GM18498 (cell line): ENCODE results near the gene TFB2M.
"Not testable (repeated sequence)": the region's sequence is repeated elsewhere in the genome, so short reads cannot be mapped to it uniquely, and the experiment has no call there.

ENCODE experiments used
- ATAC-seq: cut with Tn5 transposase; IDR thresholded peaks from one replicate; pipeline ENCODE4 v1.9.1; 2021; ENCODE audit warnings: mild to moderate bottlenecking, moderate library complexity; ENCODE audit not compliant: unreplicated experiment

Gene TFB2M

GRCh38 chr1:246583056-246583440, 17.0 kb upstream of the TFB2M start:
- ATAC-seq = no peak

DNA sequence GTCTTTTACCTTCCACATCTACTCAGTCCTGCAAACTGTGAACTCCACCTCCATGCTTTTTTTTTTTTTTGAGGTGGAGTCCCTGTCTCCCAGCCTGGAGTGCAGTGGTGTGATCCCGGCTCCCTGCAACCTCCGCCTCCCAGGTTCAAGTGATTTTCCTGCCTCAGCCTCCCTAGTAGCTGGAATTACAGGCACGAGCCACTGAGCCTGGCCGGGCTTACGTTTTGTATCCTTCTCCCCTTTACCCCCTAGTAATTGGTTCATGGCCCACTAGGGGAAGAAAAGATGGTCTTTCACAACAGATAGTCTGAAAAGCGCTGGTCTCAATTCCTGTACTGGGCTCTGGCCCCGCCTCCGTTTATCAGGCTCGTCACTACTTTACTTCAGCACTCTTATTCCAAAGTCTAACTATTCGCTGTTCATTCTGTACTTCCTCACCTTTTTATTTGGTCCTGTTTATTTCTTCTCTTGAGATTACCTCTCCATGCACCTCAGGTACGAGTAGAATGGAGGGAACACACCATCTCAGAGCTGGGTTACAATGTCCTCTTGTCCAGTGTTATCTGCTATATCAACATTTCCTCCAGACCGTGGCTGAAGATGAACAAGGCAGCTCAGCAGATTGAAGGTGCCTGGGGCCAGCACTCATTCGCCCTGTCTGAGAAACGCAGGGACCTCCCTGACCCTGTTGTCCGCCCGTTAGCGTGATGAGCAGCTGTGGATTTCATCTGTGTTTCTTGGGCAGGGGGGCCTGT, 16.4 kb upstream of the TFB2M start:
- no peak for ATAC-seq

- ATAC-seq = no peak
Measured at GRCh38 chr1:246580497-246581370, 14.7 kb upstream of the TFB2M start.

DNA sequence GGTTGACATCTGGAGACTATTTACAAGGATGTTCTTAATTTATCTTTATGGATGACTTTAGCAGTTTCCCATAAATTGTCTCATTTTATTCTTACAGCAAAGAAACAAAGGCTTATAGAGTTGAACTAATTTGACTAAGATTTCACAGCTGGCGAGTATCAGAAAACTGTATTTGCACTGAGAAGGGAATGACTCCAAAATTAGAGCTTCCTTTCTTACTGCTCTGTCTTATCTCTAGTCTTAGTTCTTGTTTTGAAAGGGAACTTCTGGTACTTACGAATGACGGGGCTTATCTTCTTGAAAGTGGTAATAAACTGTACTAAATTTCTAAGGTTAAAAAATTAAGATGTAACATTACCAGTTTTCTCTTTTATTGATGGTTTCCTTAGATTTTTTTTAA, 13.8 kb upstream of the TFB2M start:
- peak; percentile 72 for ATAC-seq

DNA sequence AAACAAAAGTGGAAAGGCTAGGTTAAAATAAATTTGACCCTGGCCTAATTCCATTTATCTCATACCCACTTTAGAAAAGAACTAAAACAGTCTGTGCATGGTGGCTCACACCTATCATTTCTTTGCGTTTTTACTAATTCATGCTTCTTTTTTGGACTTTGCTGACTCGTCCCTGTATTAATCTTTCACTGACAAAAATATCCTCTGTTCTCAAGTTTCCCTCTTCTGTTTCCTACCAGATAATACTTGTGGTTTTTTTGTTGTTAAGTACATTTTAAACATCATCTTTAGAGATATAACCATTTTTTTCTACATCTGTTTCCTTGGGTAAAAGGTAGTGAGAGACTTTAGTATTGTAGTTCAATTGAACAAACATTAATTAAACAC, 11.7 kb upstream of the TFB2M start:
- ATAC-seq = no peak

GRCh38 chr1:246577082-246577719, 11.1 kb upstream of the TFB2M start:
- ATAC-seq = no peak

DNA sequence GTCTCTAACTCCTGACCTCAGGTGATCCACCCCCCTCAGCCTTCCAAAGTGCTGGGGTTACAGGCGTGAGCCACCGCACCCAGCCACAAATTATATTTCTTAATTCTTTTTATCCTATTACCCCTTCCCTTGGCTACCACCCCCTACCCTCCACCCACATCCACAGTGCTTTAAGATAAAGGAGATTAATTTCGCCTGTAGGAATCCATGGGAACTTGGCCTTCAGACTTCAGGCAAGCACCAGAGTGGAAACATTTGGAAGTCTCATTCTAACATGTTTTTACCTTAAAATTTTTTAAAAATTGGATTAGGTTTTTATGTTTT, 10.6 kb upstream of the TFB2M start:
- ATAC-seq = no peak

GRCh38 chr1:246573491-246573890, 7.4 kb upstream of the TFB2M start:
- ATAC-seq = no peak

- no peak for ATAC-seq
Measured at GRCh38 chr1:246572785-246573184, 6.7 kb upstream of the TFB2M start.

- ATAC-seq = no peak
Measured at GRCh38 chr1:246571953-246572352, 5.9 kb upstream of the TFB2M start.

GRCh38 chr1:246571309-246571708, 5.2 kb upstream of the TFB2M start:
- ATAC-seq = not testable (repeated sequence)

DNA sequence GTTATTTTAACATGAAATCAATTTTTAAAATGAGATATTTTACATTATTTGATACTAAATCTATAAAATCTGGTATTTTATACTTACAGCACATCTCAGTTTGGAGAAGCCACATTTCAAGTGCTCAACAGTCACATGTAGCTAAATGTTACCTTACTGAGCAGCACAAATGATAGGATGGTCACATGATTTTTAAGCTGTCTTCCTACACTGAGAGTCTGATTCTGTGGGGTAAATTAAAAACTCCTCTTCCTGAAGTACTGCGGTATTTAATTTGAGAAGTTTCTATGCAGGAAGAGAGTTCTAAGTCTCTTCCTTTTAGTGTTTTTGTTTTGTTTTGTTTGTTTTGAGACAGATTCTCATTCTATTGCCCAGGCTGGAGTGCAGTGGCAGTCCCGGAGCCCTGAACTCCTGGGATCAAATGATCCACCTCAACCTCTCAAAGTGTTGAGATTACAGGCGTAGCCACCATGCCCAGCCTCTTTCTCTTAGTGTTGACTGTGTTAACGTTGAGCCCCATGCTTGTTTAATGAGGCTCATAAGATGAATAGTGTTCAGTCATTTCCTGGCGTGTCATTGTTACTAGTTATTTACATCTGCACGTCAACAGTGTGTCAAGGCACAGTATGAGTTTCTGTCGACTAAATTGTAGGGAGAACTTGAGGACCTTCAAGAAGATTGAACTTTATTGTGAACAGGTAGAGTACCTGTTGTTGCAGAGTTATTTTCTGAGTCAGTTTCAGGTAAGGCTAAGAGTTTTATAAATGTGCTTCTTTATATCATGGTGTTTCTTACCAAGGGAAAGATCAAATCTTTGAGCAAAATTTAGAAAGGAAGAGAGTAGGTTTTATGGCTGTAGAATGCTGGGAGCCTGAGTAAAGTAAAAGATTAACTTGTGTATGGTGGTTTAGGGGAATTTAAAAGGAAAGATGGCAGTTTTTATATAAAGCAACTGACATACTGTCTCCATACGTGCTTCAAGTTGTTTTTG, 3.5 kb upstream of the TFB2M start:
- ATAC-seq = no peak

DNA sequence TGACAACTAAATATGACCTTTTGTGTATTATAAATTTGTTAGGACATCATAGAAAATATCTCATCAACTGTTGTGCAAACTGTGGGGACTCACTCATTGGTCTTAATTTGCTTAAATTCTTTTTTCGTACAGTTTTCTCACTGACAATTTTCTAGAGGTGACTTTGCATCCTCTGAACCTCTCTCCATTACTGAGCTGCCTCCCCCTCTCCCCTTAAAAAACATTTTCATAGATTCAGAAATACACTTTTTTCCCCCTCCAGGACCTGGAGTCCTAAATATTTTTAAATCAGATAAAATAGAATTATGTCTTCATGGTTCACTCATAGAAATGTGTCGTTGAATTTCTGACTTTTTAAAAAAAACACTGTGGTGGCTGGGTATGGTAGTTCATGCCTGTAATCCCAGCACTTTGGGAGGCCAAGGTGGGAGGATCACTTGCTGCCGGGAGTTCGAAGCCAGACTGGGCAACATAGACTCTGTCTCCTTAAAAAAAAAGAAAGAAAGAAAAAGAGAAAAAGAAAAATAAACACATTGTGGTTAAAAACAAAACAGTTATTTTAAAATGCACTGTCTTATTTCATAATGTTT, 1.7 kb upstream of the TFB2M start:
- no peak for ATAC-seq

DNA sequence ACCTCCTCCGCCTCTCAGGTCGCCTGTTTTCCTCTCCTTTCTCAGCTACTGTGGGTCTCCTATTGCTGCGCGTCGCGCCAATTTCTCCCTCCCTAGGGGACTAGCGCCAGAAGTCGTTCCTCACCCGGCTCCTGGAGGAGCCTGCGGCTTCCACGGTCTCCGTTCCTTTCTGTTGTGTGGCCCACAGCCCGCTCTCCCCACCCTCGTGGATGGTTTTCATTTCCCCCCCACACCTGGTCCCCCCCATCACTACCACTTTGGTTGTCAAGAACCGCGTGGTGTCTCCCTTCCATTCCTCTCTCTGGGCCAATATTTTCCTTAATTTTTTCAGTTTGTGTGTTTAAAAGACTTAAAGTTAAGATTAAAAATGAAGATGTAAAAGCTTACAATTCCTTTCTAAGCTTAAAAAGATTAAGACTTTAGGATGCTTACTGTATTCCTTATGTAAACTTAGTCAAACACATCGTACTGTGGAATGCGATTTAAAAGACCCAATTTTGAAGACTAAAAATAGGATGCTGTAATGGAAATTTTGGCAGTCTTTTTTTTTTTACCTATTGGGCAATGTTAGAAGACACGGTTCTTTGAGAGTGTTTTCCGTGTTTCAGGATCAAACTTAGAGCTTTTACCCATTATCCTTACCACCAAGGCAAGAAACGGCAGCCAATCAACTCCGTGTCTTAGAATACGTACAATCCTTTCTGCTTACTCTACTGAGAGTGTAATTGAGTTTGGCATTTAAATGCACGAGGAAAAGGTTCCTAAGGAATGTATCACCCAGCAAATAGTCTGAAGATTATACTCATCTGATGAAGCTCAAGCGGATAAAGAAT, 968 bp upstream of the TFB2M start:
- ATAC-seq = peak; percentile 30

DNA sequence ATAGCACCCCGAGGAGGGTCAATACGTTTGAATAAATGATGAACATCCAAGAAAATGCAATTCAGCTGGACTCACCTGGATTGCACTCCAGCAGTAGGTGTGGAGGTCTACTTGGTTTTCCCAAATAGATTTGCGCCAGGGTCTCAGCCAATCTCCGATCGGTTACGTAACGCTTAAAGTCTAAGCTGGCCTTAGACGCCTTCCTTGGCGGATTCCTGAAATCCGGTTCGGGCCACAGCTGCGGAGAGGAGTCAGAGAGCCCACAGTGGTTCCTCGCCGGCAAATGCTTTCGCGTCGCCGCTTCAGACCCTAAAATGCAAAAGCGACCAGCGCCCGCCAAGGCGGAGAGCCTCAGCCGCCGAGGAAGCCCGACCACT, 322 bp downstream of the TFB2M start:
- no peak for ATAC-seq

DNA sequence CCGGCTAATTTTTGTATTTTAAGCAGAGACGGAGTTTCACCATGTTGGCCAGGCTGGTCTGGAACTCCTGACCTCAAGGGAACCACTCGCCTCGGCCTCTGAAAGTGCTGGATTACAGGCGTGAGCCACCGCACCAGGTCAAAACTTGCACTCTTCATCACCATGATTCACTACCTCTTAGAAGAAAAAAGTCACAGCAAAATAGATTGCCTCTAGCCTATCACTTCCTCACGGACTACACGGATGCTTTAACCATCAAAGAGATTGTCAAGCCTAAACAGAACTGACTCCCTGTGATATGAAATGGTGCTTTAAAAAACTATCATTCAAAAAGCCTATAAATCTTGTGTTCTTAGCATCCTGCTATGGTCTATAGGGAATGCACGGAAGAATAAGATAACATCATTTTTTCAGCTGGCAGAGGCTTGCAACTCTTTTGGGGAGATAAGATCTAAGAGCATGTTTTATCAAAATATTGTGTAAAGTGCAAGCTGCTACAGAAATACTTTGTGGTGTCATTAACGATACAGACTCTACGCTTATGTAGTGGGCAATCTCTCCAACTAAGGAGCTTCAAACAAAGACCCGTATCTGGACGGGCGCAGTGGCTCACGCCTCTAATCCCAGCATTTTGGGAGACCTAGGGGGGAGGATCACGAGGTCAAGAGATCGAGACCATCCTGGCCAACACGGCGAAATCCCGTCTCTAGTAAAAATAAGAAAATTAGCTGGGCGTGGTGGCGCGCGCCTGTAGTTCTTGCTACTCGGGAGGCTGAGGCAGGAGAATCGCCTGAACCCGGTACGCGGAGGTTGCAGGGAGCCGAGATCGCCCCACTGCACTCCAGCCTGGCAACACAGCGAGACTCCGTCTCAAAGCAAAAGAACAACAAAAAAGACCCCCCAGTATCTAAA, 966 bp downstream of the TFB2M start:
- no peak for ATAC-seq

DNA sequence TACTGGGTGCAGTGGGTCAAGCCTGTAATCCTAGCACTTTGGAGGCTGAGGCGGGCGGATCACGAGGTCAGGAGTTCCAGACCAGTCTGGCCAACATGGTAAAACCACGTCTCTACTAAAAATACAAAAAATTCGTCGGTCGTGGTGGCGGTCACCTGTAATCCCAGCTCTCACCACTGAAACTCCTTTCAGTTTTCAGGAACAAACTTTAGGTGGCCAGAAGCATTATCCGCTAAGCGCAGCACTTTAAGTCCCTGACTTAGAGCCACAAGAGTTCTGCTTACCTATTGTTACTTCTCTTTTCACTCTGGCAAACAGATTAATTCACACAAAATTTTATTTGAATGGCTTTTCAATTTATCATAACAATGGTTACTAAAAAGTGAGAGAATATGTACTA, 5.2 kb downstream of the TFB2M start:
- not testable (repeated sequence) for ATAC-seq

DNA sequence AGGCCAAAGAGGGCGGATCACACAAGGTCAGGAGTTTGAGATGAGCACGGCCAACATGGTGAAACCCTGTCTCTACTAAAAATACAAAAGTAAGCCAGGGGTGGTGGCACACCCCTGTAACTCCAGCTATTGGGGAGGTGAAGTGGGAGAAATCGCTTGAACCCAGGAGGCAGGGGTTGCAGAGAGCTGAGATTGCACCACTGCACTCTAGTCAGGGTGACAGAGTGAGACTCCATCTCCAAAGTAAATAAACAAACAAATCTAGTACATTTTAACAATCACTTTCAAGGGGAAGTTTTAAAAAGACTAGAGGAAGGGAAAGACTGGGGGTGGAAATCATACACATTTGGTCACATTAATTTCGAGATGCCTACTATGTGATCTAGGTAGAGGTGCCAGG, 6.8 kb downstream of the TFB2M start:
- ATAC-seq = no peak

- ATAC-seq = no peak
Measured at GRCh38 chr1:246558041-246558440, 8.0 kb downstream of the TFB2M start.
